GM13976 (cell line): ENCODE measurements around the gene GSK3B.

Experiments used
- DNase-seq: peaks from one replicate; pipeline ENCODE4 v3.0.0; 2012; ENCODE audit warnings: low spot score
- CTCF ChIP-seq: IDR thresholded peaks from 2 replicates; pipeline ENCODE4 v1.5.1; 2012; ENCODE audit warnings: borderline replicate concordance, mild to moderate bottlenecking; ENCODE audit not compliant: insufficient read depth; ENCODE audit errors: extremely low read depth, missing control alignments, control extremely low read depth
- in situ Hi-C: fragments of 300-500 bp; cut with MboI; formaldehyde crosslinking; loops from one replicate; pipeline ENCODE4 v1.12.0; 2022; ENCODE audit warnings: low sequenced_read_pairs, mixed read lengths, inconsistent platforms; ENCODE audit not compliant: unreplicated experiment

Gene GSK3B

GRCh38 chr3:120130656-120131055 lies 36.4 kb upstream of the GSK3B start:
- no peak for DNase-seq
- in situ Hi-C loops: no loop called here
- TF ChIP-seq CTCF: no peak

GRCh38 chr3:120129718-120130513 lies 35.7 kb upstream of the GSK3B start:
- in situ Hi-C loops: no loop called here
- DNase-seq: no peak
- TF ChIP-seq CTCF: no peak

- no peak for DNase-seq
- TF ChIP-seq CTCF: no peak
- in situ Hi-C loops: no loop called here
Observed at GRCh38 chr3:120129051-120129450, 34.8 kb upstream of the GSK3B start.

- DNase-seq: no peak
- TF ChIP-seq CTCF: no peak
- in situ Hi-C loops: no loop called here
Observed at GRCh38 chr3:120125992-120126391, 31.7 kb upstream of the GSK3B start.

- no peak for TF ChIP-seq CTCF
- DNase-seq: no peak
- in situ Hi-C loops: no loop called here
Observed at GRCh38 chr3:120119846-120120510, 25.7 kb upstream of the GSK3B start.

- no peak for DNase-seq
Observed at GRCh38 chr3:120114981-120115380, 20.7 kb upstream of the GSK3B start.

More at GRCh38 chr3:120114981-120115380, 20.7 kb upstream of the GSK3B start:
- TF ChIP-seq CTCF: no peak
- in situ Hi-C loops: no loop called here
